ENCODE results near the gene FFAR3.

FFAR3 gene

GRCh38 chr19:35363001-35363590 lies 4.8 kb downstream of the FFAR3 start (continued):
- TF ChIP-seq ZNF624 (tag by site-specific recombination; IDR thresholded peaks at IDR 0.05): no peak

- ChIA-PET CTCF (interaction anchor here (0.6 to 7.1 kb wide), 6 partner anchors 10 to 184 kb away, joined by 3 to 54 read pairs (median 6); no protein-coding TSS in a partner anchor), POLR2A (no interaction called here)
- Histone ChIP-seq H3K36me3 (ENCODE audit: control insufficient read depth in 2 of 2, insufficient read depth in 1 of 2, low read length in 2 of 2) (no peaks in the 10 kb centered on the region), H3K27ac (ENCODE audit: extremely low read depth, low read depth, low read length) (no peak overlapping the region), H3K9me3 (ENCODE audit: control insufficient read depth, insufficient read depth, low read depth, low read length) (peaks cover under 1% of the 10 kb centered on the region; the same call in 1 of the 2 replicates), H3K4me3 (ENCODE audit: low read depth, low read length) (no peak overlapping the region), H3K4me1 (ENCODE audit: control insufficient read depth, insufficient read depth, low read length) (no peaks in the 10 kb centered on the region)
- no peak for TF ChIP-seq ZBTB26 (tag by site-specific recombination; optimal IDR thresholded peaks at IDR 0.05)
These were observed 5.6 kb downstream of the FFAR3 start for GRCh38 chr19:35363711-35364425.

GRCh38 chr19:35365303-35365702 lies 7.0 kb downstream of the FFAR3 start:
- ChIA-PET CTCF (interaction anchor here (0.9 to 7.1 kb wide), 6 partner anchors 9 to 183 kb away, joined by 3 to 54 read pairs (median 4); no protein-coding TSS in a partner anchor), POLR2A (no interaction called here)

GRCh38 chr19:35368378-35368777 lies 10.1 kb downstream of the FFAR3 start:
- CTCF ChIA-PET: no interaction called here
- TF ChIP-seq ZNF223 (tag by site-specific recombination; IDR thresholded peaks at IDR 0.05) (no peak), ZNF529 (tag by site-specific recombination; IDR thresholded peaks at IDR 0.05; ENCODE audit: insufficient replicate concordance) (no peak), ZNF624 (tag by site-specific recombination; IDR thresholded peaks at IDR 0.05) (no peak), ATF2 (tag by site-specific recombination; IDR thresholded peaks at IDR 0.05; ENCODE audit: low read depth) (no peak), ZNF112 (tag by site-specific recombination; IDR thresholded peaks at IDR 0.05) (0 out of 2 replicates have a peak, but pooled peaks have one; percentile 11), ZNF830 (tag by site-specific recombination; IDR thresholded peaks at IDR 0.05; ENCODE audit: low read depth) (no peak)
- Histone ChIP-seq H3K4me1 (ENCODE audit: control insufficient read depth, insufficient read depth, low read length) (no peaks in the 10 kb centered on the region), H3K9me3 (ENCODE audit: control insufficient read depth, insufficient read depth, low read depth, low read length) (peaks cover 2% of the 10 kb centered on the region; the same call in 1 of the 2 replicates), H3K27ac (ENCODE audit: extremely low read depth, low read depth, low read length) (no peak overlapping the region), H3K36me3 (ENCODE audit: control insufficient read depth in 2 of 2, insufficient read depth in 1 of 2, low read length in 2 of 2) (no peaks in the 10 kb centered on the region), H3K4me3 (ENCODE audit: low read depth, low read length) (no peak overlapping the region)
- POLR2A ChIA-PET: no interaction called here

More at GRCh38 chr19:35365303-35365702, 7.0 kb downstream of the FFAR3 start:
- Histone ChIP-seq H3K4me1 (ENCODE audit: control insufficient read depth, insufficient read depth, low read length) (no peaks in the 10 kb centered on the region), H3K4me3 (ENCODE audit: low read depth, low read length) (no peak overlapping the region), H3K36me3 (ENCODE audit: control insufficient read depth in 2 of 2, insufficient read depth in 1 of 2, low read length in 2 of 2) (no peaks in the 10 kb centered on the region), H3K27ac (ENCODE audit: extremely low read depth, low read depth, low read length) (no peak overlapping the region), H3K9me3 (ENCODE audit: control insufficient read depth, insufficient read depth, low read depth, low read length) (peaks cover 2% of the 10 kb centered on the region; the same call in 1 of the 2 replicates)
- TF ChIP-seq FEZF1 (tag by site-specific recombination; IDR thresholded peaks at IDR 0.05) (no peak), ZSCAN4 (tag by site-specific recombination; IDR thresholded peaks at IDR 0.05) (no peak), ZNF558 (tag by site-specific recombination; IDR thresholded peaks at IDR 0.05) (no peak), ZIC2 (tag by site-specific recombination; IDR thresholded peaks at IDR 0.05) (no peak)

Data from HEK293 (cell line).